Measurements from ENCODE around the gene UBE2D1. TPM values are rescaled to one million over a fixed set of nuclear protein-coding genes. Genes with fewer than 3 reads are reported as not detected.

Gene UBE2D1
- total RNA-seq, 1 experiment from 2014 or later, result 13.6 TPM

DNA sequence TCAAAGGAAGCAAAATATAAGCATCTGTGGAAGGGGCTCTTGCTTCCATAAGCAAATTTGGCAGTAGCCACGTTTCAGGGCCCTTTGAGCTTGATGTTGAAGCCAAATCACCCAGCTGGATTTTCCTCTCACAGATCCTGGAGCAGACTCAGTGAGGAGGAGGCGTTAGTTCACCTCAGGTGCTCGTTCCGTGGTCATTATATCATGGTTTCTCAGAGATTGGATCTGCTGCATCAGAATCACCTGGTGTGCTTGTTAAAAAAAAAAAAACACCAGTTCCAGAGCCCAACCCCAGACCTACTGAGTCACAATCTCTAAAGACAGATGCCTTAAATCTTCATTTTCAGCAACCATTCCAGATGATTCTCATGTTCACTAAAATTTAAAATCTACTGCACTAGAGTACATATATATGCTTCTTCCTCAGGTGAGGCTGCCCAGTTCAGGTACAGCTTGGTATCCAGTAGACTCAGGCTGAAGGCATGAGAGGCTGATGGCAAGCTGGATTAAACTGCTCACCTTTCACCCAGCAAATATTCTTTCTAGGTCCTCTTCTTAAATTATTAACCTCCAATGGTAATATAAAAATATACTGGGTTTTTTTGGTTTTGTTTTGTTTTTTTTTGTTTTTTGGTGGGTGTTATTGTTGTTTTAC, 75.3 kb downstream of the UBE2D1 start:
- H3K79me2 ChIP-seq (ENCODE audit: low read length), result no peaks in the 10 kb centered on the region
- H2AFZ ChIP-seq (ENCODE audit: low read length), result no peak overlapping the region
- ChIA-PET POLR2A (ENCODE audit: unreplicated experiment) (no interaction called here), CTCF (interaction anchor here (0.6 kb wide), 1 partner anchor 121 kb away, joined by 3 read pairs; no protein-coding TSS in a partner anchor)
- no peak overlapping the region for H3K4me2 ChIP-seq (ENCODE audit: low read length)
- no peak for ATAC-seq
- no peaks in the 10 kb centered on the region for H3F3A ChIP-seq (ENCODE audit: low read length, unreplicated experiment)
- intact Hi-C loops (cut with micrococcal nuclease), result loop anchor here (5.0 kb wide), 1 partner anchor 107 kb away; no protein-coding TSS in a partner anchor
- no peaks in the 10 kb centered on the region for H3K9me3 ChIP-seq (ENCODE audit: low read length)
- H3K4me3 ChIP-seq (ENCODE audit: low read length), result no peak overlapping the region
- no peak overlapping the region for H3K27ac ChIP-seq (ENCODE audit: low read length)
- no peaks in the 10 kb centered on the region for H4K20me1 ChIP-seq (ENCODE audit: low read length)
- TF ChIP-seq EZH2 (IDR thresholded peaks at IDR 0.05; ENCODE audit: low read length, unreplicated experiment) (no peak), EZH2phosphoT487 (IDR thresholded peaks at IDR 0.05; ENCODE audit: borderline replicate concordance, low read length) (no peak)
- TF ChIP-seq, protein P1, sequence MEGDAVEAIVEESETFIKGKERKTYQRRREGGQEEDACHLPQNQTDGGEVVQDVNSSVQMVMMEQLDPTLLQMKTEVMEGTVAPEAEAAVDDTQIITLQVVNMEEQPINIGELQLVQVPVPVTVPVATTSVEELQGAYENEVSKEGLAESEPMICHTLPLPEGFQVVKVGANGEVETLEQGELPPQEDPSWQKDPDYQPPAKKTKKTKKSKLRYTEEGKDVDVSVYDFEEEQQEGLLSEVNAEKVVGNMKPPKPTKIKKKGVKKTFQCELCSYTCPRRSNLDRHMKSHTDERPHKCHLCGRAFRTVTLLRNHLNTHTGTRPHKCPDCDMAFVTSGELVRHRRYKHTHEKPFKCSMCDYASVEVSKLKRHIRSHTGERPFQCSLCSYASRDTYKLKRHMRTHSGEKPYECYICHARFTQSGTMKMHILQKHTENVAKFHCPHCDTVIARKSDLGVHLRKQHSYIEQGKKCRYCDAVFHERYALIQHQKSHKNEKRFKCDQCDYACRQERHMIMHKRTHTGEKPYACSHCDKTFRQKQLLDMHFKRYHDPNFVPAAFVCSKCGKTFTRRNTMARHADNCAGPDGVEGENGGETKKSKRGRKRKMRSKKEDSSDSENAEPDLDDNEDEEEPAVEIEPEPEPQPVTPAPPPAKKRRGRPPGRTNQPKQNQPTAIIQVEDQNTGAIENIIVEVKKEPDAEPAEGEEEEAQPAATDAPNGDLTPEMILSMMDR (conservative IDR thresholded peaks at IDR 0.05; ENCODE audit: low read depth, low read length), result no peak
- H3K9ac ChIP-seq (ENCODE audit: low read length), result no peak overlapping the region
- H3K9me2 ChIP-seq (replicated peaks; ENCODE audit: low read length), result no peaks in the 10 kb centered on the region
- DNase-seq, result no peak
- H3K4me1 ChIP-seq (ENCODE audit: insufficient read depth, low read length), result peaks cover 21% of the 10 kb centered on the region
- H3K36me3 ChIP-seq (ENCODE audit: low read depth, low read length), result no peaks in the 10 kb centered on the region
- BruUV-seq (replicated peaks), result no TSS peak
- H3K27me3 ChIP-seq (ENCODE audit: low read length), result no peaks in the 10 kb centered on the region

DNA sequence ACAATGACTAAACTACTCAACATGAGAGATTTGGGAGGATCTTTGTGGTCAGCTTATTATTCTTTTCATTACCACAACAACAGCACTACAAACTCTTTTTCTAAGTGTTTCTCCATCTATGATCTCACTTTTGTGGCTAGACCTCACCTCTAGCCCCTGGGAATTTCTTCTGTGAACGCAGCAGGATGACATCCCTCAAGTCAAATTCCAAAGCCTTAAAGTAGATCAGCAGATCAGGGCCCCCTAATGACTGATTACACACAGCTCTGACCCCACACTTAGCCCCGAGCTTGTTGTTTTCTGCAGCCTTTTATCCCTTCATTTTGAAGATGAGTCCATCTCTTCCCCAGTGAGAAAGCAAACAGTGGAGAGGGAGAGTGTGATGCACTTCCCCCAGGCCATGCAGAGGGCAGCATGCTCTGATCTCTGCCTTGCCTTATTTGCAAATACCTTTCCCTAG, 77.7 kb downstream of the UBE2D1 start:
- ATAC-seq (0 out of 2 replicates have a peak, but pooled peaks have one; percentile 16), DNase-seq (peak; percentile 58)
- Histone ChIP-seq H3K4me1 (ENCODE audit: insufficient read depth, low read length) (peaks cover 22% of the 10 kb centered on the region), H3K9ac (ENCODE audit: low read length) (no peak overlapping the region), H2AFZ (ENCODE audit: low read length) (0 out of 2 replicates have a peak overlapping the region, but pooled peaks have one; percentile 3), H4K20me1 (ENCODE audit: low read length) (no peaks in the 10 kb centered on the region), H3K9me2 (replicated peaks; ENCODE audit: low read length) (no peaks in the 10 kb centered on the region), H3K9me3 (ENCODE audit: low read length) (no peaks in the 10 kb centered on the region), H3K4me2 (ENCODE audit: low read length) (peak overlapping the region; percentile 7), H3K4me3 (ENCODE audit: low read length) (no peak overlapping the region), H3K36me3 (ENCODE audit: low read depth, low read length) (no peaks in the 10 kb centered on the region), H3K79me2 (ENCODE audit: low read length) (no peaks in the 10 kb centered on the region), H3K27ac (ENCODE audit: low read length) (no peak overlapping the region), H3K27me3 (ENCODE audit: low read length) (no peaks in the 10 kb centered on the region), H3F3A (ENCODE audit: low read length, unreplicated experiment) (no peaks in the 10 kb centered on the region)
- POLR2A ChIA-PET (ENCODE audit: unreplicated experiment), result interaction anchor here (0.5 kb wide), 1 partner anchor 26 kb away, joined by 3 read pairs; no protein-coding TSS in a partner anchor
- CTCF ChIA-PET, result no interaction called here
- TF ChIP-seq, protein P1 (conservative IDR thresholded peaks at IDR 0.05; ENCODE audit: low read depth, low read length), result peak; percentile 42; the same call in 1 of the 2 replicates
- no peak for TF ChIP-seq EZH2 (IDR thresholded peaks at IDR 0.05; ENCODE audit: low read length, unreplicated experiment)
- intact Hi-C loops (cut with micrococcal nuclease), result loop anchor here (5.0 kb wide), 1 partner anchor 105 kb away; no protein-coding TSS in a partner anchor
- no TSS peak for BruUV-seq (replicated peaks)
